OCI-M2 (cell line): ENCODE data around the gene AQP11.
"Not testable (repeated sequence)": the region's sequence is repeated elsewhere in the genome, so short reads cannot be mapped to it uniquely, and the experiment has no call there.

Source experiments
- DNase-seq: peaks from one replicate; lab custom pipeline; 2025; ENCODE audit not compliant: unreplicated experiment; lab: John Stamatoyannopoulos, UW

AQP11 gene

DNA sequence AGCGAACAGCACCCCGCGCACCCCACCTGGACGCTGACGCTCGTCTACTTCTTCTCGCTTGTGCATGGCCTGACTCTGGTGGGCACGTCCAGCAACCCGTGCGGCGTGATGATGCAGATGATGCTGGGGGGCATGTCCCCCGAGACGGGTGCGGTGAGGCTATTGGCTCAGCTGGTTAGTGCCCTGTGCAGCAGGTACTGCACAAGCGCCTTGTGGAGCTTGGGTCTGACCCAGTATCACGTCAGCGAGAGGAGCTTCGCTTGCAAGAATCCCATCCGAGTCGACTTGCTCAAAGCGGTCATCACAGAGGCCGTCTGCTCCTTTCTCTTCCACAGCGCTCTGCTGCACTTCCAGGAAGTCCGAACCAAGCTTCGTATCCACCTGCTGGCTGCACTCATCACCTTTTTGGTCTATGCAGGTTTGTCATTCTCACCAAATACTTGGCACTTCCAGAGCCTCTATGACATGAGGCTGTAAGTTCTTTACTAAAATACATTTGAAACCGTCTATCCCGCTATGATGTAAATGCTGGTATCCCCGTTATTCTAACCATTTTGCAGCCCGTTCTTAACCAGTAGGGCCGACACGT is 535 bp downstream of the AQP11 start:
- no peak for DNase-seq

DNA sequence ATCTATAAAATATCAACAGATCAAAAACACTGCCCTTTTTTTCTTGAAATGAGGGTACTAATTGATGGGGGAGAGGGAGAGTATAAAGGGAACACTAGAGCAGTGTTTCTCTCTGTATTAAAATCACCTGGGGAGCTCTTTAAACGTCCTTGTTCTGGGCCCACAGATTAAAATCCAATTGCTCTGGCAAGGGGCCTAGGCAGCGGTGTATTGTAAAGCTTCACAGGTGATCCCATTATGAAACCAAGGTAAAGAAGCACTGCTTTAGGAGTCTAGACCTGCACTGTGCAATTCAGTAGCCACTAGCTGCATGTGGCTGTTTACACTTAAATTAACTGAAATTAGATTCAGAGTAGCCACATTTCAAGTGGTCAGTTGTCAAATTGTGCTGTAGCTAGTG is 3.0 kb downstream of the AQP11 start:
- DNase-seq, result no peak

DNA sequence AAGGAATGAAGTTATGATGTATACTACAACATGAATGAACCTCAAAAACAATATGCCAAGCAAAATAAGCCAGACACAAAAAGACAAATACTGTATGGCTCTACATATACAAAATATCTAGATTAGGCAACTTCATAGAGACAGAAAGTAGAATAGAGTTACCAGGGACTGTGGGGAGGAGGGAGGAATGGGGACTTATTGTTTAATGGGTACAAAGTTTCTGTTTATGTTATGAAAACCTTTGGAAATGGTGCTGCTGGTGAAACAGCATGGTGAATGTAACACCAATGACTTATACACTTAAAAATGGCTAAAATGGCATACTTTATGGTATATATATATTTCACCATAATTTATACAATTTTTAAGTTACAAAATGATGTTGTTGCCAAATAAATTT is 4.1 kb downstream of the AQP11 start:
- DNase-seq, result no peak

DNA sequence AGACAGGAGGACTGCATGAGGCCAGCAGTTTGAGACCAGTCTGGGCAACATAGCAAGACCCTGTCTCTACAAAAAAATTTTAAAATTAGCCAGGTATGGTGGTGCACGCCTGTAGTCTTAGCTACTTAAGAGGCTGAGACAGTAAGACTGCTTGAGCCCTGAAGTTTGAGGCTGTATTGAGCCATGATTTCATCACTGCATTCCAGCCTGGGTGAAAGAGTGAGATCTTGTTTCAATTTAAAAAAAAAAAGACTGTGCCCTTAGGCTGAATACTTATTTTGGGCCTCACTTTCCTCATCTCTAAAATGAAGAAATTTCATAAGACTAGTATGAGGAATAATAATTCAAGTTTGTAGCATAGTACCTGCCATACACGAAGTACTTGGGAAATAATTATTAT is 6.9 kb downstream of the AQP11 start:
- no peak for DNase-seq

DNA sequence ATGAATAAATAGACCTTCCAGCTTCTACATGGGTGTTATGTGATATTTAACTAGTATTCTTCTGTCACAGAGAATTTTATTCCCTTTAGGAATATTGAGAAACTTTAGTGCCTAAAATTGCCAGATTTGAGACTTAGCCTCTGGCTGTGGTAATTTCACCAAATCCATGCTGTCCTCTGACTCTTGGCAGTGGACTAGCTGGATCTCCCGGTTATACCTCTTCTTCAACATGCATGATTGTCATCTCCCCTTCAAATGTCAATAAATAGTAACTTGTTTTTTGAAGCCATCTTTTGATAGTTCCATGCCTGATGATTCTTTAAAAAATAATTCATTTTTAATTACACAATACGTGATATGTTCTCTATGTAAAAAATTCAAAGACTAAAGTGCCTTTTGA is 8.4 kb downstream of the AQP11 start:
- no peak for DNase-seq

DNA sequence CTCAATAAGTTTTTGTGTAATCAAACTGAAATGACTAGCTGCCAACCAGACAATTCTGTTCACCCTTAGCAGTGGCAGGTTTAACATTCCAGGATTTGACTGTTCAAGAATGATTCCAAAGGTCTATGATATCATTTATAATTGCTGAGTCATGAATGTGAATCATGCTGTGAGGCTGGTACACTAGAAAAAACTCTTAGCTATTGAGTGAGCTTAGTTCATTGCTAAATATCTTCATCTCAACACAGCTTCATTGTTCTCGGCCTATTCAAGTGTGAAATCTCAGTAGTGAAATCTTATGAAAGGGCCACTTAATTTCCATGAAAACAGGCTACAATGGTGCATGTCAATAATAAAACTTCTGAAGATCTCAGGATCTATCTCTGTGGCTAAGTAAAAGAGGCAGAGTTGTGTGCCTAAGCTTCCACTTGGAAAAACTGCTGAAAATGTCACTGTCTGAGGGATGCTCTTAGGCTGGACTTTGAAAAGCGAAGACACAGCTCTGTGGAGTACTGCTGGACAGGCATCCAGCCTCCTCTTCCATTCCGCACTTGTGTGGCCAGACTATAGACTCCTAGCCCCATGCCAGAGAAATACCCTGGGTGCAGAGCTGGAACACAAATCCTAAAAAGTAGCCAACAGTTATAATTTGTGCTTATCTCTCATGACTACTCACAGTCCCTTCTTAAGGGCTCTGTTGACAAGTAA is 12.8 kb downstream of the AQP11 start:
- no peak for DNase-seq

DNA sequence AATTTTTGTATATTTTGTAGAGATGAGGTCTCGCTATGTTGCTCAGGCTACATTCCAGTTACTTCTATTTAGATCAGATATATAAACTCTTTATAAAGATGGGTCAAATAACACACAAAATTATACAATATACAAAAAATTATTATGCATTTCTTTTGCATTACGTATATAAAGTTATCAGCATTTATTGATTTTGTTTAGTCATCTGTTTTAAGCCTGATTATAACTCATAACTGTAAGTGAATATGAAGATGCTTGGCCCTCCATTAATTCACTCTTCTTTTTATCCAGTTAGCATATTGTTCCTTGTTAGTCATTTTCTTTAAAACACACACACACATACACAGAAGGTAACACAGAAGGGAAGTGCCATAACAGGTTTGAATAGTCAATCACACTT is 14.5 kb downstream of the AQP11 start:
- DNase-seq, result no peak

DNA sequence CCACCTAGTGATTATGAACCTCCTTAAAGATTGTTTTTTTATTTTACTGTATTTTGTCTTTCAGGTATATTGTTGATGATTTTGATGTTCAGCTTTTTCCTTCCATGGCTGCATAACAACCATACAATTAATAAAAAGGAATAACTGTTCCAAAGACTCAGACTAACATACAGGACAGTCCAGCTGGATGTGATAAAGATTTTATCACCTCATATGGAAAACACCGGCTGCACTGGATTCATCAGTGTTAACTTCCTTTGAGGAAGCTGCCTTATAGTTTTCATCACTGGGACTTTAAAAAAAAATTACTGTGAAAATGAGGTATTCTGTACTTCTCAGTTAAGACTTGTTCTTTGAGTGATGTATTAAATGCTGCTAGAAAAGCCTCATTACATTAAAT is 19.5 kb downstream of the AQP11 start:
- DNase-seq, result no peak

DNA sequence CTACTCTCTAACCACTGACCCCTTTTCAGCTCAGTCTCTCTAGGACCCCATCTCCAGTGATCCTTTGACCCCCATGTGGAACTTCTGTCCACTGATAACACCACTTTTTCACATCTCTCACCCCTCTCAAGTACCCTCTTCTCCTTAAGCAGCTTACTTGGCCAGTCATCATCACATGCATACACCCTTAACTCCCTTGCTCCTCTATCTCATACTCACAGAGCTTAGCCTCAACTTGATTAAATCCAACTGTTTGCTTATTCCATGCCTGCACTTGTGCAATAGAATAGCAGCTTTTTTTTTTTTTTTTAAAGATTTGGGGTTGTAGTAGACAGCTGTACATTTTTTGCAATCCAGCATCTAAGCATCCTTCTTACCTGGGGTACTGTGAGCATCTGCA is 22.2 kb downstream of the AQP11 start:
- DNase-seq, result no peak

DNA sequence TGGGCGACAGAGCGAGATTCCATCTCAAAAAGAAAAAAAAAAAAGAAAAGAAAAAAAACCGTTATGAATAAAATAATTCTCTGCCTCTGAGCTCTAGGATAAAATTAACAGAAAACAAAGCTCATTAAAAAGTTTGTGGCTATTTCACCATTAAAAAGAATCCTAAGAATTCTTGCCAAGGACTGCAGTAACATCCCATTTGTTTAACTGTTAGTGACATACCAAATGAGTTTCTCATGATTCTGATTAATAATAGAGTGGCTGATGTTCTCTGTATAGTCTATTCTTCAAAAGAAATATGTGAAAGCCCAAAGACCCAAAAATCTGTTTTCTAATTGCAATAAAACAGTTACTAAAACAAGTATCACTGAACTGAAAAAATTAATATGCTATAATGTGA is 28.1 kb downstream of the AQP11 start:
- DNase-seq, result no peak

DNA sequence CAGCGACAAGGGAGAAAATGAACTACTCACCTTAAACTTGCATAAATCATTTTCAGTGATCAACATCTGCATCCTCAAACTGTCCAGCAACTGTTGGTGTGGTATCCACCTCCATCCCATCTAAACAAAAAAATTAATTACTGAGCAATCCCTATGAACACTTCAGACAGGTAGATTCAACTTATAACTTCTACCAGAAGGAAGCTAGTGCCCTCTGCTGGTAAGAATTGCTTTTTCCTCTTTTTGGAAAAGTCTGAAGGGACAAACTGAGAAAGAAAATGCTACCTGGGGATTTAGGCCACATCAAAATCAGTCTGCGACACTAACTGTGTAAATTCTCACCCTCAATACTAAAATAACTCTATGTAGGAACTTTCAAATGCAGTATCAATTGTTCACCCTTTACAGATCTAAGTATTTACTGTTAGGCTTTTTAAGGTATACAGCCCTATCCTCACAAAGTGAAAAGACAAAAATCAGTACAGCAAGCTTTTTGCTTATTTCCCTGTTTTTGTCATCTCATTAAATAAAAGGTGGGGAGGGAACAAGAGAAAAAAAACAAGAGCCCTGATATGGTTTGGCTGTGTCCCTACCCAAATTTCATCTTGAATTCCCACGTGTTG is 29.9 kb downstream of the AQP11 start:
- peak; percentile 29 for DNase-seq

DNA sequence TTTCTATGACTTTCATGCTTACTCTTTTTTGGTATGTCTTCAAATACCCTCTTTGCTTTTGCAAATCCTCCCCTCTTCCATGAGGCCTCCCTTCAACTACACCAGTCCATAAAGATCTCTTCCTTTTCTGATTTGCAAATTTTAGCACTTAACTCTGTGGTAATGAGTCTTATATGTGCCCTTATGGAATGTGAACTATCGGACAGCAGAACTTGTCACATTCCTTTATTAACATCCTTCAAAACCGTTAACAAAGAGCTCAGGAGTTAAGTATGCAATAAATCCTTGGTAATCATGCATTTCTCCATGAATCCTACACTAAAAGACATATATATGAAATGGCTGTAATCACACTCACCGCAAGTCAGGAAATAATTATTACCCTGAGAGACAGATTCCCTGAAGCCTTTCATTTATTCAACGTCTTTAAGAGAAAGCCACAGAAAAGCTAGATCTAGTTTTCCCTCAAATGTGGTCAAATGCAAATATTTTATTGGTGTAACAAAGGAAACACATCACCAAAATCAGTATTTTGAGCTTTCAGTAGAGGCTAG is 40.5 kb downstream of the AQP11 start:
- DNase-seq, result no peak

DNA sequence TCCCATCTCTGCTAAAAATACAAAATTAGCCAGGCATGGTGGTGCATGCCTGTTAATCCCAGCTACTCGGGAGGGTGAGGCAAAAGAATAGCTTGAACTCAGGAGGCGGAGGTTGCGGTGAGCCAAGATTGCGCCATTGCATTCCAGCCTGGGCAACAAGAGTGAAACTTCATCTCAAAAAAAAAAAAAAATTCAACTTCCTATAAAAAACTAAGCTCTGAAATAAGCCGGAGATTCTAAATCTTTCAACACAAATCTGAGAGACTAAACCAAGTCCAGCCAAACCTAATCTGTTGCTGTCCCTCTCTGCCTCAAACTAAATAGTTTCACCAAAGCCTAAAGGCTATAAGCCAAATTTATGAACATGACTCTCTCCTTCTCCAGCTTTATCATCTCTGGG is 44.2 kb downstream of the AQP11 start:
- DNase-seq, result not testable (repeated sequence)

DNA sequence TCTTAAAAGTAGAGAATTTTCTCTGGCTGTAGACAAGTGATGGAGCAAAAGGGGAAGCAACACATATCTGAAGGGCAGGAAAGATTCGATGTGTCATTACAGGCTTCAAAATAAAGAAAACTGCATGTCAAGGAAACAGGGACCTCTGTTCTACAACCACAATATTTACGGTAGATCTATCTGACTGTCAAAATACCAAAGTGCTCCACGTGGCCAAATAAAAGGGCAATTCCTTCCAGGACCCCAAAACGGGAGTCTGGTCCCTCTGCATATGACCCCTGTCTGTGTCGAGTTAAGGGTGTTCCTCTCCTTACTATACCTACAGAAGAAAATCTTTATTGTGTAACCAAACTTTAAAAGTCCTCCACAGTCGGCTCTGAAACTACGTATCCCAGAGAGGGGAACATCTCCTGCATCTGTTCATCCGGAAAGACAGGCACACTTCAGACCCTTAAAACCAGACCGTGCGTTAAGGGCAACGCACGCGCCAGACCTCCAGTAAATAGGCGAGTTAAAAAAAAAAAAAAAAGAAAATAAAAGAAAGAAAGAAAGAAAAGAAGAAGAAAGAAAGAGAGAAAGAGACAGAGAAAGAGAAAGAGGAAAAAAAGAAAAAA is 47.1 kb downstream of the AQP11 start:
- DNase-seq, result no peak

DNA sequence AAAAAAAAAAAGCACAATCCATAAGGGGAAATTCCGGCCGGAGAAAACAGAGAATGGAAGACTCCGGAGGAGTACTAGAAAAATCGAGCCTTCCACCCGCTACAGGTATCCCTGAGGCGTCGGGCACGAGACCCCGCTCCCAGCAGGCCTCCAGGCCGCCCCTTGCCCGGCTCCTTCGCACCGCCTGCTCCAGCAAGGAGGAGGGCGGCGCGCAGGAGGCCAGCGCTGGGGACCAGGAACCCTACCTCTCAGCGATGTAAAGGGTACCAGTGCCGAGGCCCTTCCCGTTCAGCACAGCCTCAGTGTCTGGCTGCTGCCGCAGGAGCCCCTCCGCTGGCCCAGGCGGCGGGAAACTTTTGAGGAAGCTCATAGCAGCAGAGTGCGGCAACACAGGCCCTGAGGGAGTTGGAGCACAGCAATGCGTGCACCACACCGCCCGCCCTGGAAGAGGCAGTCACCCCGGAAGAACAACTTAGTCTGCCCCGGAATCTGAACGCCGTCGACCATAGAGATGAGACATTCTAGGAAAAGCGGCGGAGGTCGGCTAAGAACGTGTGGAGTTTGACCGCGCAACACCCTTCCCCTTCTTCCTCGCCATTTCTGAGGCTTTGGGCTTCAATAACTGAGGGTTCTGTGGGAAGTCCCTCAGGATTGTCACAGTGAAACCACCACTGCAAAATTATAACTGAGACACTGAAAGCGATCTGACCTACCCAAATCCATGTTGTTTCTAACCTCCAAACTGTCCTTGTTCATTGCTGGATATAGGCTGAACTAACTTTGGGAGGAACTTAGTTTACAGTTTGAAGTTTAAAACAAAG is 47.8 kb downstream of the AQP11 start, which contains the start of gene CLNS1A:
TSS of gene CLNS1A (minus strand) at position 450 of the 821 bp plus-strand sequence. CDS start at position 370, 80 bp downstream.
- DNase-seq, result peak; percentile 33

DNA sequence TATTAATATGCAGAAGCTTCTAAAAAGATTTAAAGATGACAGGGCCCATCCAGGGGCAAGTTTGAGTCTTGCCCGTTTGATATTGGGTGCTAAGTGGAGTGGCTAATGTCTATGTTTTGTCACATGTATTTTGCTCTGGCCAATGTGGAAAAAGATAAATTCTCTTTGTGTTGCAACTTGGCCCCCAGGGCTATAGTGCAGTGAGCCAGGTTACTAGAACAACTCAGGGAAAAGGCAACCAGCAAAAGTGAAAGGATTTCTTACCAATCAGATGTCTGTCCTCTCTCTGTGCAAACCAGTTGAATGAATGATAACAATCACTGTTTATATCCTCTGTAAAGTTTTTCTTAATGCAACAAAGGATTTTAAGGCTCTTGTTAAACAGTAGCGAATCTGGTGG is 52.5 kb downstream of the AQP11 start:
- DNase-seq, result no peak

DNA sequence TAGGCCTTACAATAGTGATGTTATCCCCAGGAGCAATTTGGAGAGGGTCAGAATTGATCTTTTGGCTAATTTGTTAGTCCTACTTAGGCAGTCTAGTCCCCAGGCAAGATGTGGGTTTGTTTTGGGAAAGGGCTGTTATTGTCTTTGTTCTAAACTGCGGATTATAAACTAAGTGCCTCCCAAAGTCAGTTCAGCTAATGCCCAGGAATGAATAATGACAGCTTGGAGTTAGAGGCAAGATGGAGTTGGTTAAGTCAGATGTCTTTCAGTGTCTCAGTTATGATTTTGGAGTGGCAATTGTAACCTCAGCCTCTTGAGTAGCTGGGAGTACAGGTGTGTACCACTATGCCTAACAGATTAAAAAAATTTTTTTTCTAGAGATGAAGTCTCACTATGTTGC is 55.1 kb downstream of the AQP11 start:
- DNase-seq, result no peak

DNA sequence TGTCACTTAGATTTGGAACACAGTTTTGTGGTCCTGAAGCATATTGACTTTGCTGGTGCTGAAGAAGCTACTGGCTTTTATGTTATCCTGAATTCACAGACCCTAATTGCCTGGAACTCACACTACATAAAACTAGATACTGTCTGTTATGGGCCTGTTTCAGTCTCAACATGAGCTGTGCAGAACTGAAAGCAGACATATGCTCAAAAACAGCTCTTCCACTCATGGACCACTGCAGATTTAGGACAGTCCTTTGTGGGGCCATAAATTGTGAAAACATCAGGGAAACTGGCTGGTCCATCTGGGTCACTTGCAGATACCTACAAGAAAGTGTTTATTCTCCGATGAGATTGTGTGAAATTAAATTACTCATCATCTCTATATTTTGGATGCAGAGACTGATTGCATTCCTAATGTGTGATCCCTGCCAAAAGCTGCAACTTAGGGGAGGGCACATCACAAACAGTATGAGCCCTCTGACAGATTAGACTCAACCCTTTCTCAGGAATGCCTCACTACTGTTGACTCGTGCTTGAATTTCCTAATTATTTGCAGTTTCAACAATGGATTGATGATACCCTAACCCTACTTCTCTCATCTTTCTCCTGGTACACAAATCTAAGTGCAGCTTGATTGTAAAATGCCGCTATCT is 58.0 kb downstream of the AQP11 start:
- DNase-seq, result no peak

DNA sequence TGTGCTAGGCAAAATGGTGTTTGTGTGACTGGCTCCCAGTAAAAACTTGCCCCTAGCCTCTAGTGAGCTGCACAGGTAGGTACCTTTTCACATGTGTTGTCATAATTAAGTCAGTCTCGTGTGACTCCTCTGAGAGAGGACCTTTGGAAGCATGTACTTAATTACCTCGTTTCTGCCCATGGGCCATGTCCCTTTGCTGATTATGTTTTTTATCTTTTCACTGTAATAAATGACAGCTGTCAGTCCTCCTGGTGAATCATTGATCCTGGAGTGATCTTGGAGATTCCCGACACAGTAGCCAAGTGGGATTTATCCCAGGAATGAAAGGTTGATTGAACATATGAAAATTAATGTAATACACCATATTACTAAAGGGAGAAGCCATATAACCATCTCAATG is 60.4 kb downstream of the AQP11 start:
- DNase-seq, result no peak

DNA sequence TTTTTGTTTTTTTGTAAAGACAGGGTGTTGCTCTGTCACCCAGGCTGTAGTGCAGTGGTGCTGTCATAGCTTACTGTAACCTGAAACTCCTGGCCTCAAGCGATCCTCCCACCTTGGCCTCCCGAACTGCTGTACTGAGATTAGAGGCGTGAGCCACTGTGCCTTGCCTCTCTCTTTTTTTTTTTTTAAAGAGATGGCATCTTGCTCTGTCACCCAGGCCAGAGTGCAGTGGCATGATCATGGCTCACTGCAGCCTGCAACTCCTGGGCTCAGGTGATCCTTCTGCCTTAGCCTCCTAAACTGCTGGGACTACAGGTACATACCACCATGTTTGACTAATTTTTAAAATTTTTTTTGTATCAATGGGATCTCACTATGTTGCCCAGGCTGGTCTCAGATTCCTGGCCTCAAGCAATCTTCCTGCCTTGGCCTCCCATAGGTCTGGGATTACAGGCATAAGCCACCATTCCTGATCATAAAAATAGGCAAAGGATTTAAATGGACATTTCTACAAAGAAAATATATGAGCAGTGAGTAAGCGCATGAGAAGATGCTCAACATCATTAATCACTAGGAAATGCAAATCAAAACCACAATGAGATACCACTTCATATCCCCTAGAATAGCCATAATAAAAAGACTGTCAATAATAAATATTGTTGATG is 65.1 kb downstream of the AQP11 start:
- no peak for DNase-seq
